ENCODE data around the gene PGLYRP4. TPM values are rescaled to one million over a fixed set of nuclear protein-coding genes. Genes with fewer than 3 reads are reported as not detected.

PGLYRP4 gene
- total and polyA plus RNA-seq, 3 experiments from 2014 or later, result not detected

- peaks cover 9% of the 10 kb centered on the region for H3K4me1 ChIP-seq (ENCODE audit: insufficient read depth, low read length)
- H3K27me3 ChIP-seq (ENCODE audit: insufficient read depth, low read length, poor library complexity, severe bottlenecking), result no peaks in the 10 kb centered on the region
- POLR2A ChIA-PET, result no interaction called here
- H3K27me3 Mint-ChIP-seq, result peaks cover 15 to 37% of the 10 kb centered on the region in 2 donors
- peaks cover 8 to 12% (median 9%) of the 10 kb centered on the region in 3 donors for H3K4me1 Mint-ChIP-seq
- CTCF ChIA-PET, result interaction anchor here (1.2 kb wide), 1 partner anchor 10 kb away, joined by 5 read pairs; no protein-coding TSS in a partner anchor
- H3K9me3 ChIP-seq (ENCODE audit: low read length), result no peaks in the 10 kb centered on the region
- no peaks in the 10 kb centered on the region for H3K9me3 Mint-ChIP-seq
- H3K4me3 Mint-ChIP-seq, result no peak overlapping the region
- no peak for DNase-seq
- H3K36me3 ChIP-seq (ENCODE audit: insufficient read depth, low read length), result no peaks in the 10 kb centered on the region
- H3K36me3 Mint-ChIP-seq, result no peaks in the 10 kb centered on the region
- no peak overlapping the region for H3K27ac Mint-ChIP-seq
- H3K4me3 ChIP-seq (ENCODE audit: low read length), result no peak overlapping the region
- H3K27ac ChIP-seq (ENCODE audit: low read depth, low read length), result no peak overlapping the region
Observed at GRCh38 chr1:153362187-153362775, 13.6 kb upstream of the PGLYRP4 start.

DNA sequence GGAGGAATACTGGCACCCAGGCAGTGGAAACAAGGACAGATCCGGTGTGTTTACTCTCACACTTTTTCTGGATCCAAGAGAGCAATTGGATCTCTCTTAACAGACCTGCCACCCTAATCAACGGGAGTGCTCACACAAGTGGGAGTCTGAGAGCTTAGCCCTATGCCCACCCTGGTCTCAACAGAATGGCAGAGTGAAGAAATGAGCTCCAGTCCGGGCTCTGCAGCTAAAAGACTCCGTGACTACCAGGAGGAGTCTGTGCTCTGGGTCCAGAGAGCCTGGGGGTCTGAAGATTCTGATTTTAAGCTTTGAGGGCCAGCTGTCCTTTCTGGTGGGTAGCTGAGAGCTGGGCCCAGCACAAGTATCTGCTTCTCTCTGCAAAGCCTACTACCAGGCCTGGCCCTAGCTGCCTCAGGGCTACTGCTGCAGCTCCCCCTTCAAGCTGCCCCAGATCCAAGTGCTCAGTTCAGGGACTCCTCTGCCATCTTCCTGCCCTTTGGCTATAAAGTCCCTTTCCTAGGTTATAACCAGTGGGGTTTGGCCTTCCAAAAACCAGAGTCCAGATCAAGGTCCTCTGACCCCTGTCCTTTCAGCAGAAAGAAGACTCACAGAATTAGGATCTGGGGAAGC lies 13.0 kb upstream of the PGLYRP4 start:
- H3K4me3 Mint-ChIP-seq, result no peak overlapping the region
- Histone ChIP-seq H3K36me3 (ENCODE audit: insufficient read depth, low read length) (no peaks in the 10 kb centered on the region), H3K4me1 (ENCODE audit: insufficient read depth, low read length) (peaks cover 13% of the 10 kb centered on the region), H3K27ac (ENCODE audit: low read depth, low read length) (no peak overlapping the region), H3K9me3 (ENCODE audit: low read length) (no peaks in the 10 kb centered on the region), H3K27me3 (ENCODE audit: insufficient read depth, low read length, poor library complexity, severe bottlenecking) (no peaks in the 10 kb centered on the region), H3K4me3 (ENCODE audit: low read length) (no peak overlapping the region)
- peak overlapping the region in 1 of 8 donors; percentile 41 for H3K27ac Mint-ChIP-seq
- H3K27me3 Mint-ChIP-seq, result peaks cover 15 to 37% of the 10 kb centered on the region in 2 donors
- H3K4me1 Mint-ChIP-seq, result peaks cover 10 to 19% (median 13%) of the 10 kb centered on the region in 3 donors
- DNase-seq, result no peak
- no peaks in the 10 kb centered on the region for H3K36me3 Mint-ChIP-seq
- CTCF ChIA-PET, result interaction anchor here (1.2 kb wide), 1 partner anchor 9 kb away, joined by 5 read pairs; no protein-coding TSS in a partner anchor
- POLR2A ChIA-PET, result no interaction called here
- no peaks in the 10 kb centered on the region for H3K9me3 Mint-ChIP-seq

- H3K36me3 Mint-ChIP-seq, result no peaks in the 10 kb centered on the region
- no peak overlapping the region for H3K4me3 Mint-ChIP-seq
- H3K9me3 Mint-ChIP-seq, result no peaks in the 10 kb centered on the region
- Histone ChIP-seq H3K9me3 (ENCODE audit: low read length) (no peaks in the 10 kb centered on the region), H3K36me3 (ENCODE audit: insufficient read depth, low read length) (no peaks in the 10 kb centered on the region), H3K27ac (ENCODE audit: low read depth, low read length) (no peak overlapping the region), H3K4me1 (ENCODE audit: insufficient read depth, low read length) (peaks cover 13% of the 10 kb centered on the region), H3K27me3 (ENCODE audit: insufficient read depth, low read length, poor library complexity, severe bottlenecking) (no peaks in the 10 kb centered on the region), H3K4me3 (ENCODE audit: low read length) (no peak overlapping the region)
- ChIA-PET CTCF (no interaction called here), POLR2A (no interaction called here)
- no peak for DNase-seq
- H3K4me1 Mint-ChIP-seq, result peaks cover 10 to 21% (median 18%) of the 10 kb centered on the region in 3 donors
- no peak overlapping the region for H3K27ac Mint-ChIP-seq
- peaks cover 15 to 36% of the 10 kb centered on the region in 2 donors for H3K27me3 Mint-ChIP-seq
Observed at GRCh38 chr1:153360592-153361479, 12.2 kb upstream of the PGLYRP4 start.

- H3K36me3 Mint-ChIP-seq, result no peaks in the 10 kb centered on the region
- H3K4me3 Mint-ChIP-seq, result no peak overlapping the region
- H3K4me3 ChIP-seq (ENCODE audit: low read length), result no peak overlapping the region
Observed at GRCh38 chr1:153360190-153360589, 11.5 kb upstream of the PGLYRP4 start.

GRCh38 chr1:153359241-153359640 lies 10.6 kb upstream of the PGLYRP4 start:
- no peak overlapping the region for H3K27ac Mint-ChIP-seq
- no peak for DNase-seq
- H3K4me3 Mint-ChIP-seq, result no peak overlapping the region
- no peaks in the 10 kb centered on the region for H3K36me3 Mint-ChIP-seq
- POLR2A ChIA-PET, result no interaction called here
- H3K9me3 Mint-ChIP-seq, result no peaks in the 10 kb centered on the region
- no peaks in the 10 kb centered on the region for H3K9me3 ChIP-seq (ENCODE audit: low read length)
- H3K4me1 Mint-ChIP-seq, result peaks cover 10 to 21% (median 18%) of the 10 kb centered on the region in 3 donors
- H3K4me3 ChIP-seq (ENCODE audit: low read length), result no peak overlapping the region
- H3K27me3 Mint-ChIP-seq, result peaks cover 11 to 23% of the 10 kb centered on the region in 2 donors
- no peaks in the 10 kb centered on the region for H3K27me3 ChIP-seq (ENCODE audit: insufficient read depth, low read length, poor library complexity, severe bottlenecking)
- CTCF ChIA-PET, result no interaction called here
- H3K27ac ChIP-seq (ENCODE audit: low read depth, low read length), result no peak overlapping the region
- no peaks in the 10 kb centered on the region for H3K36me3 ChIP-seq (ENCODE audit: insufficient read depth, low read length)
- peaks cover 13% of the 10 kb centered on the region for H3K4me1 ChIP-seq (ENCODE audit: insufficient read depth, low read length)

More at GRCh38 chr1:153360190-153360589, 11.5 kb upstream of the PGLYRP4 start:
- no peaks in the 10 kb centered on the region for H3K27me3 ChIP-seq (ENCODE audit: insufficient read depth, low read length, poor library complexity, severe bottlenecking)
- H3K4me1 ChIP-seq (ENCODE audit: insufficient read depth, low read length), result peaks cover 13% of the 10 kb centered on the region
- H3K27ac Mint-ChIP-seq, result no peak overlapping the region
- H3K9me3 Mint-ChIP-seq, result no peaks in the 10 kb centered on the region
- no peak overlapping the region for H3K27ac ChIP-seq (ENCODE audit: low read depth, low read length)
- ChIA-PET CTCF (no interaction called here), POLR2A (no interaction called here)
- no peaks in the 10 kb centered on the region for H3K9me3 ChIP-seq (ENCODE audit: low read length)
- H3K27me3 Mint-ChIP-seq, result peaks cover 15 to 29% of the 10 kb centered on the region in 2 donors
- DNase-seq, result no peak
- no peaks in the 10 kb centered on the region for H3K36me3 ChIP-seq (ENCODE audit: insufficient read depth, low read length)
- peaks cover 10 to 21% (median 18%) of the 10 kb centered on the region in 3 donors for H3K4me1 Mint-ChIP-seq

GRCh38 chr1:153358691-153358975 lies 10.0 kb upstream of the PGLYRP4 start:
- H3K4me1 Mint-ChIP-seq, result peaks cover 10 to 21% (median 18%) of the 10 kb centered on the region in 3 donors
- H3K27ac ChIP-seq (ENCODE audit: low read depth, low read length), result no peak overlapping the region
- H3K27ac Mint-ChIP-seq, result peak overlapping the region in 1 of 8 donors; percentile 5
- peaks cover 11 to 28% of the 10 kb centered on the region in 2 donors for H3K27me3 Mint-ChIP-seq
- H3K9me3 ChIP-seq (ENCODE audit: low read length), result no peaks in the 10 kb centered on the region
- no peak overlapping the region for H3K4me3 Mint-ChIP-seq
- H3K4me3 ChIP-seq (ENCODE audit: low read length), result no peak overlapping the region
- no peaks in the 10 kb centered on the region for H3K36me3 ChIP-seq (ENCODE audit: insufficient read depth, low read length)
- no peak for DNase-seq
- POLR2A ChIA-PET, result no interaction called here
- no peaks in the 10 kb centered on the region for H3K27me3 ChIP-seq (ENCODE audit: insufficient read depth, low read length, poor library complexity, severe bottlenecking)
- CTCF ChIA-PET, result interaction anchor here (1.7 kb wide), 1 partner anchor 136 kb away, joined by 4 read pairs; no protein-coding TSS in a partner anchor
- H3K9me3 Mint-ChIP-seq, result no peaks in the 10 kb centered on the region
- H3K36me3 Mint-ChIP-seq, result no peaks in the 10 kb centered on the region
- H3K4me1 ChIP-seq (ENCODE audit: insufficient read depth, low read length), result peaks cover 13% of the 10 kb centered on the region

DNA sequence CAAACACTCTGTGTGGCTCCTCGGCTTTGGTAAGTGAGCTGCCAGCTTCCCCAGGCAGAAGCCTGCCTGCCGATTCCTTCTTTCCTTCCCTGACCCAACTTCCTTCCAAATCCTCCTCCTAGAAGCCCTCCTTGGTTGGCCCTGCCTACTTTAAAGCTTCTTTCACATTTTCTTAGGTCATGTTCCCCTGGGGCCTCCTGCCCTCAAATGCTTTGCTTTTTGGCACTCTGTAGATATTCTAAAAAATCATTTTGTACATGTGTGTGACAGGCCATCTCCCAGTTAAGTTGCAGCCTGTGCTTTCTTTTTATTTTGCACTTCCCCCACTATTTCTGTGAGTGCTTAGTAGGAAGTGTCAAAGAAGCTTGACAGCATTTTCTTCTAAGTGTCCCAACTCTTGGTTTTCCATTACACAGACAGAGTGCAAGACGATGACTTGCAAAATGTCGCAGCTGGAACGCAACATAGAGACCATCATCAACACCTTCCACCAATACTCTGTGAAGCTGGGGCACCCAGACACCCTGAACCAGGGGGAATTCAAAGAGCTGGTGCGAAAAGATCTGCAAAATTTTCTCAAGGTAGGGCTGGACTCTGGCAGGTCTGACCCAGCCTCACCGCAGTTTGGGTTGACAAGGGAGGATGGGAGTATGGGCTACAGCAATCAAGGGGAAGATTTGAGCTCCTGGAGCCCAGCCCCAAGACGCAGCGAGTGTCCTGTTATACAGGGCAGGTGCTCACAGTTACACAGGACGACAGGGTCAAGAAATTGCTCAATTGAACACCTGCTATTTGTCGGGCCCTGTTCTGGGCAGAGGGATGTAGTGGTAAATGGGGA lies 9.4 kb upstream of the PGLYRP4 start, which contains the start of gene S100A9:
TSS of gene S100A9 (plus strand) at position 2 of the 838 bp plus-strand sequence. CDS start at position 432, 430 bp downstream.
- Mint-ChIP-seq H3K4me3 (peak within 1 kb of the TSS in 3 of 7 donors; percentile 15 to 29 (median 19)), H3K27ac (peak within 1 kb of the TSS in 7 of 8 donors; percentile 4 to 59 (median 43)), H3K27me3 (peaks cover 7 to 28% of the 10 kb centered on the region in 2 donors), H3K9me3 (no peaks in the 10 kb centered on the region), H3K36me3 (no peaks in the 10 kb centered on the region), H3K4me1 (peaks cover 10 to 21% (median 18%) of the 10 kb centered on the region in 3 donors)
- ChIA-PET POLR2A (no interaction called here), CTCF (interaction anchor here (1.7 kb wide), 1 partner anchor 137 kb away, joined by 4 read pairs; no protein-coding TSS in a partner anchor)
- Histone ChIP-seq H3K4me3 (ENCODE audit: low read length) (no peak within 1 kb of the TSS), H3K27me3 (ENCODE audit: insufficient read depth, low read length, poor library complexity, severe bottlenecking) (no peaks in the 10 kb centered on the region), H3K27ac (ENCODE audit: low read depth, low read length) (no peak within 1 kb of the TSS), H3K36me3 (ENCODE audit: insufficient read depth, low read length) (no peaks in the 10 kb centered on the region), H3K9me3 (ENCODE audit: low read length) (no peaks in the 10 kb centered on the region), H3K4me1 (ENCODE audit: insufficient read depth, low read length) (peaks cover 13% of the 10 kb centered on the region)
- no peak for DNase-seq

Data from CD8-positive, alpha-beta memory T cell (primary cell).